HFF-Myc (cell line): Measurements from ENCODE around the gene TLK1.

Source experiments
- DNase-seq: peaks from one replicate; pipeline ENCODE4 v3.0.0-alpha.2; 2011; ENCODE audit warnings: low read depth; ENCODE audit errors: extremely low read depth
- H3K4me3 ChIP-seq: replicated peaks from 2 replicates; pipeline ENCODE4 v1.5.1; 2011; ENCODE audit warnings: low read depth, mild to moderate bottlenecking, control low read depth, low read length
- TF ChIP-seq, protein P1 (sequence below): IDR thresholded peaks from 2 replicates; pipeline ENCODE4 v1.5.1; 2012; ENCODE audit warnings: mild to moderate bottlenecking, low read depth, low read length, control low read depth; ENCODE audit errors: missing control alignments

Gene TLK1

DNA sequence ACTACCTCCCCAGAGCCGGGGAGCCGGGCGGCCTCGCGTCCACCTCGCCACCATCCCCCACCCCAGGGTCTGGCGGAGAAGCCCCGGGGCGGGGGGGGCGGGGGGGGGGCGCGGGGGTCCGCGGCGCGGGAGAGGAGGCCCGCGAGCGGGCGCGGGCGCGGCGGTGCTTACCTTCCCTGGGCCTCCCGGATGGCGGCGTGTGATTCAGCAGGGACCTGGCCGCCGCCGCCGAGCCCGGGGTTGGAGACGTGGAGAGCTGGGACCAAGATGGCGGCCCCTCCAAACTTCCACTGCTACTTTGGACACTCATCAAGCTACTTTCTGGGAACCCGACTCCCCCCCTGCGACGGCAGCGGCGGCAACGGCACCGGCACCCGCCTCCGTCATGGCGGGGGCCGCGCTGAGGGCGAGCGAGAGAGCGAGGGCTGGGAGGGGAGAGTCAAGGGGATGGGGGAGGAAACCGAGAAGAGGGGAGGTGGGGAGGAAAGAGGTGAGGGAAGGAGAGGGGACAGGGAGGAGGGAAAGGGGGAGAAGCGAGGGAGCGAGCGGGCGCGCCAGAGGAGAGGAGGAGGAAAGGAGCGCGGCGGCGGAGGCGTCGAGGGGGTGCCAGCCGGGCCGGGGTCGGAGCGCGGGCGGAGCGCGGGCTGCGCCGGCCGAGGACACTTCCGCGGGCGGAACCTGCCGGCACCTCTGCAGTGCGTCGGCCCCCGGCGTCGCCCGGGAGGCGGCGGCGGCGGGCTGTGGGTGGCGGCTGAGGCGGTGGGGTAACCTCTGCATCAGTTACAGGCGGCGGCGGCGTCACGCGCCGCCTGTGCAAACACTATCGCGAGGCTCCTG, at the start of gene TLK1:
TLK1 (minus strand) TSS at position 775 of the 837 bp plus-strand sequence; CDS start at position 310, 465 bp downstream.
- DNase-seq: no peak
- H3K4me3 ChIP-seq: peak within 1 kb of the TSS; percentile 86
- TF ChIP-seq, protein P1, sequence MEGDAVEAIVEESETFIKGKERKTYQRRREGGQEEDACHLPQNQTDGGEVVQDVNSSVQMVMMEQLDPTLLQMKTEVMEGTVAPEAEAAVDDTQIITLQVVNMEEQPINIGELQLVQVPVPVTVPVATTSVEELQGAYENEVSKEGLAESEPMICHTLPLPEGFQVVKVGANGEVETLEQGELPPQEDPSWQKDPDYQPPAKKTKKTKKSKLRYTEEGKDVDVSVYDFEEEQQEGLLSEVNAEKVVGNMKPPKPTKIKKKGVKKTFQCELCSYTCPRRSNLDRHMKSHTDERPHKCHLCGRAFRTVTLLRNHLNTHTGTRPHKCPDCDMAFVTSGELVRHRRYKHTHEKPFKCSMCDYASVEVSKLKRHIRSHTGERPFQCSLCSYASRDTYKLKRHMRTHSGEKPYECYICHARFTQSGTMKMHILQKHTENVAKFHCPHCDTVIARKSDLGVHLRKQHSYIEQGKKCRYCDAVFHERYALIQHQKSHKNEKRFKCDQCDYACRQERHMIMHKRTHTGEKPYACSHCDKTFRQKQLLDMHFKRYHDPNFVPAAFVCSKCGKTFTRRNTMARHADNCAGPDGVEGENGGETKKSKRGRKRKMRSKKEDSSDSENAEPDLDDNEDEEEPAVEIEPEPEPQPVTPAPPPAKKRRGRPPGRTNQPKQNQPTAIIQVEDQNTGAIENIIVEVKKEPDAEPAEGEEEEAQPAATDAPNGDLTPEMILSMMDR: no peak

DNA sequence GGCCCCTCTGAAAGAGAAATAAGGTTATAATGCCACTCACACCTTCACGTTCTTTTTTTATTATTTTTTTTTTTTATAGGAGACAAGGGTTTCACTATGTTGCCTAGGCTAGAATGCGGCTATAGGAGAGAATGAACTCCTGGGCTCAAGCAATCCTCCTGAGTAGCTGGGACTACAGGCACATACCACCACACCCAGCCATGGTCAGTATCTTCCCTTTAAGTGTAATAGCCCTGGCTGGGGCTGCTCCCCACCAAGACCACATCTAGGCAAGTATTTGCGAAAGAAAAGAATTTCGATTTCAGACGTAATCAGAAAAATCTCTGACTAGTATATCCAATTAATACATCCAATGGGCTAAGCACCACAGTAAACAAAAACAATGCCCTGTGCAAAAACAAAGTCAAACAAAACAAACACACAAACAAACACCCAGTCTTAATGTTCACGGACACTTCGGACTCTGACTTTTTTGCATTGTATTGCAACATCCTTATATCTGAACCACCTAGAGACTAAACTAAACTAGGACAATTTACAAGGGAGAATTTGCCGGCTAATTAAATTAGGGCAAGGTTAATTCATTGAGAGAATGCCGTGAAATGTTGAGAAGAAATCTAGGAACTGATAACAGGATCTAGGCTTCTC, 49.6 kb upstream of the TLK1 start:
- TF ChIP-seq, protein P1: no peak
- no peak overlapping the region for H3K4me3 ChIP-seq
- no peak for DNase-seq

DNA sequence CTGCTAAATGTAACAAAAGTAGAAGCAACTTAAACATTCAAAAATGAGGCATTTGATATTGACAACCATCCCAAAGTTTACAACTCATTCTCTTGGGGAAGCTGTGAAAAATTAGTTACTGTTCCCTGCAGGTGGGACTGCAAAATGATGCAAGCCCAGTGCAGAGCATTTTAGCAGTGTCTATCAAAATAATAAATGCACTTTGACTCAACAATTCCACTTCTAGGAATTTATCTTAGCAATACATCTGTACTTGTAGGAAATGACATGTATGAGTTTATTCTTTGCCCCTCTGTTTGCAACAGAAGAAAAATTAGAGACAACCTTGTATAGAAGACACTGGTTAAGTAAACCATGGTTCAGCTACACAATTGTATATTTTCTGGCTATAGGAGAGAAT, 48.0 kb upstream of the TLK1 start:
- H3K4me3 ChIP-seq: no peak overlapping the region
- TF ChIP-seq, protein P1: no peak
- no peak for DNase-seq

DNA sequence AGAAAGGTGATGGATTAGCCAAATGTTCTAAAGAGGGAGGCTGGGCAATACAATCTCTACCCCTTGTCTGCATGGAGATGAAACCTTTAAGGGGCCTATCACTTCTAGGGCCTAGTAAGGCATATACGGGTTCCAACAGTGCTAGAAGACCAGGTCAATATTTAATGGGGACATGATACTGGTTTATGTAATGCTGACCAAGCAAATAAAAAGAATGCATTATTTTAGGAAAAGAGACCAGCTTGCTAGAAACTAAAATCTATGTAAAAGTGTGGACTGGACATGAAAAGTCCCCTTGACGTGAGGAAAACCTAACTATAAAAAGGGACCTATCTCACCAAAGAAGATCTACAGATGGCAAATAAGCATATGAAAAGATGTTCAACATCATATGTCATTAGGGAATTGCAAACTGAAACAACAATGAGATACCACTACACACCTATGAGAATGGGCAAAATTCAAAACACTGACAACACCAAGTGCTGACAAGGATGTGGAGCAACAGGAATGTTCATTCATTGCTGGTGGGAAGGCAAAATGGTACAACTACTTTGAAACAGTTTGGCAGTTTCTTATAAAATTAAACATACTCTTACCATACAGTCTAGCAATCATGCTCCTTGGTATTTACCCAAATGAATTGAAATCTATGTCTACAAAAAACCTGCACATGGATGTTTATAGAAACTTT, 45.9 kb upstream of the TLK1 start:
- TF ChIP-seq, protein P1: no peak
- no peak for DNase-seq
- no peak overlapping the region for H3K4me3 ChIP-seq

DNA sequence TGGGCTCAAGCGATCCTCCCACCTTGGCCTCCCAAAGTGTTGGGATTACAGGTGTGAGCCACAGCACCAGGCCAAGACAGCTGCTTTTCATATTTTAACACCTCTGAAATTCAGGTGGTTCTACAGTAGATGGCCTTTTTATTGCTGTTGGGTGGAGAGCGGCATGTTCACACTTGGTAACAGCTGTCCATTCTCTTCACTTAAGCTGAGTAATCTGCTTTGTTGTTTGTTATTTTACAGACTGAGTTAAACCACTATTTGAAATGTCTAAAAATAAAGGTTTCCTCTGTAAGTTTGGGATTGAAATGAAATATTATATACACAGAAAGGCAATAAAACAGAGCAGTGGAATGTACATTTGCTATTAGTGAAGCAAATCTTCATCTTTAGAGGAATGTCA, 44.9 kb upstream of the TLK1 start:
- TF ChIP-seq, protein P1: no peak
- no peak overlapping the region for H3K4me3 ChIP-seq
- no peak for DNase-seq

DNA sequence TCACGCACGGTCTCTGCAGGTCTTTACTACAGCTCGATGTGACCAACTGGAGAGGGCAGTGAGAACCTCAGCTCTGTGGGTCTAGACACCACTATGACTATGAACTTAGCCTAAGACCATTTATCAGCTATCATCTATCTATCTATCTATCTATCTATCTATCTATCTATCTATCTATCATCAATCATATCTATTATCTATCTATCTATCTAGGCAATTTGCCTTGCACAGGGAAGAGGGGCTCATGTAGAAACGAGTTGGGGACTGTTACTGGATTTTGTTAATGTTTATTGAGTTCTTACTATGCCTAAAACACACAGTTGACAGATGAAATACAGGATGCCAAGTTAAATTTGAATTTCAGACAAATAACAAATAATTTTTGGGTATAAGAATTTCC, 41.1 kb upstream of the TLK1 start:
- H3K4me3 ChIP-seq: no peak overlapping the region
- TF ChIP-seq, protein P1: no peak
- DNase-seq: no peak
